HG02571 (cell line): ENCODE measurements around the gene SCGN.

ENCODE experiments used
- ATAC-seq: cut with Tn5 transposase; IDR thresholded peaks from one replicate; pipeline ENCODE4 v1.9.1; 2021; ENCODE audit warnings: mild to moderate bottlenecking, moderate library complexity; ENCODE audit not compliant: unreplicated experiment

SCGN gene

GRCh38 chr6:25652007-25652515 lies at the start of gene SCGN:
Gene SCGN (plus strand): TSS chr6:25652215. CDS start chr6:25652404, 189 bp downstream.
- no peak for ATAC-seq

GRCh38 chr6:25602674-25602982 lies 49.4 kb upstream of the SCGN start:
- ATAC-seq, result no peak

GRCh38 chr6:25603251-25603650 lies 48.8 kb upstream of the SCGN start:
- ATAC-seq, result no peak

- no peak for ATAC-seq
Observed at GRCh38 chr6:25606151-25606550, 45.9 kb upstream of the SCGN start.

GRCh38 chr6:25608558-25609174 lies 43.3 kb upstream of the SCGN start:
- ATAC-seq, result no peak

- no peak for ATAC-seq
Observed at GRCh38 chr6:25612666-25613065, 39.3 kb upstream of the SCGN start.

- ATAC-seq, result no peak
Observed at GRCh38 chr6:25613415-25613814, 38.6 kb upstream of the SCGN start.

- ATAC-seq, result no peak
Observed at GRCh38 chr6:25614052-25614451, 38.0 kb upstream of the SCGN start.

GRCh38 chr6:25615471-25615870 lies 36.5 kb upstream of the SCGN start:
- no peak for ATAC-seq

- no peak for ATAC-seq
Observed at GRCh38 chr6:25617997-25618396, 34.0 kb upstream of the SCGN start.

GRCh38 chr6:25619217-25619616 lies 32.8 kb upstream of the SCGN start:
- no peak for ATAC-seq

GRCh38 chr6:25620391-25620790 lies 31.6 kb upstream of the SCGN start:
- no peak for ATAC-seq

- no peak for ATAC-seq
Observed at GRCh38 chr6:25623065-25623464, 28.9 kb upstream of the SCGN start.

- no peak for ATAC-seq
Observed at GRCh38 chr6:25623879-25624278, 28.1 kb upstream of the SCGN start.

GRCh38 chr6:25627001-25627400 lies 25.0 kb upstream of the SCGN start:
- no peak for ATAC-seq

- no peak for ATAC-seq
Observed at GRCh38 chr6:25628471-25629197, 23.4 kb upstream of the SCGN start.

- ATAC-seq, result no peak
Observed at GRCh38 chr6:25629198-25629576, 22.8 kb upstream of the SCGN start.

- no peak for ATAC-seq
Observed at GRCh38 chr6:25630508-25631278, 21.3 kb upstream of the SCGN start.

GRCh38 chr6:25635886-25636317 lies 16.1 kb upstream of the SCGN start:
- no peak for ATAC-seq

GRCh38 chr6:25637211-25637610 lies 14.8 kb upstream of the SCGN start:
- ATAC-seq, result no peak

GRCh38 chr6:25637960-25638434 lies 14.0 kb upstream of the SCGN start:
- no peak for ATAC-seq

- no peak for ATAC-seq
Observed at GRCh38 chr6:25639653-25640052, 12.4 kb upstream of the SCGN start.
